IPS DF 4.7 (cell line): ENCODE results near the gene CD63.
A peak's percentile ranks its signal among the peaks of the same experiment; 100 is the strongest.

ENCODE experiments used
- DNase-seq: peaks from one replicate; pipeline ENCODE4 v3.0.0-alpha.2; 2013; ENCODE audit warnings: low spot score; ENCODE audit errors: extremely low read depth

CD63 gene

DNA sequence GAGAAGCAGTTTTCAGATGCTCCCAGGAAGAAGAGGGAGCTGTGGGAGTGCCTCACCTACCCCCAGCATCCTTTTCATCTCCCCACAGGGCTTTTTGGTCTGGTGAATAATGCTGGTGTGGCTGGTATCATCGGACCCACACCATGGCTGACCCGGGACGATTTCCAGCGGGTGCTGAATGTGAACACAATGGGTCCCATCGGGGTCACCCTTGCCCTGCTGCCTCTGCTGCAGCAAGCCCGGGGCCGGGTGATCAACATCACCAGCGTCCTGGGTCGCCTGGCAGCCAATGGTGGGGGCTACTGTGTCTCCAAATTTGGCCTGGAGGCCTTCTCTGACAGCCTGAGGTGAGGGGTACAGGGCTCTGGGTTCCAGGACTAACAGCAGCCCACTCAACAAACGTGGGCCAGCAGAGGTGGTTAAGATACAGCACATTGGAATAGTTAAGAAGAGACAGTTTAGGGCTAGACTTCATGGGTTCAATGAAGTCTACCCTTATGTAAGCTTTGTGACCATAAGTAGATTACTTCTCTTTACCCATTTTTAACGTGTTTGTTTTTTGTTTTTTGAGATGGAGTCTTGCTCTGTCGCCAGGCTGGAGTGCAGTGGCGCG is 7.1 kb downstream of the CD63 start:
- DNase-seq = no peak

DNA sequence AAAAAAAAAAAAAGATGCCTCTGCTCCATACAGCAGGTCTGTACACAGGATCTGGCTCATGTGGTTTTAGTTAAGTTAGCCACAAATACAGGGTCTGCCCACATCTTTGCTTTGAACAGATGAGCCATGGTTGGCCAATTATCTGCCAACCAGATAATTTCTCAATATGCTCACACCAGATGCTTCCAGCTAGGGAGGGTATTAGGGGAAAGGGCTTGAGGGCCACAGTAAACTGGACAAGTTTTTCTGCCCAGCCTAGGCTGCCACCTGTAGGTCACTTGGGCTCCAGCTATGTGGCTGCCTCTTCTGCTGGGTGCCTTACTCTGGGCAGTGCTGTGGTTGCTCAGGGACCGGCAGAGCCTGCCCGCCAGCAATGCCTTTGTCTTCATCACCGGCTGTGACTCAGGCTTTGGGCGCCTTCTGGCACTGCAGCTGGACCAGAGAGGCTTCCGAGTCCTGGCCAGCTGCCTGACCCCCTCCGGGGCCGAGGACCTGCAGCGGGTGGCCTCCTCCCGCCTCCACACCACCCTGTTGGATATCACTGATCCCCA is 7.8 kb downstream of the CD63 start:
- DNase-seq = no peak

DNA sequence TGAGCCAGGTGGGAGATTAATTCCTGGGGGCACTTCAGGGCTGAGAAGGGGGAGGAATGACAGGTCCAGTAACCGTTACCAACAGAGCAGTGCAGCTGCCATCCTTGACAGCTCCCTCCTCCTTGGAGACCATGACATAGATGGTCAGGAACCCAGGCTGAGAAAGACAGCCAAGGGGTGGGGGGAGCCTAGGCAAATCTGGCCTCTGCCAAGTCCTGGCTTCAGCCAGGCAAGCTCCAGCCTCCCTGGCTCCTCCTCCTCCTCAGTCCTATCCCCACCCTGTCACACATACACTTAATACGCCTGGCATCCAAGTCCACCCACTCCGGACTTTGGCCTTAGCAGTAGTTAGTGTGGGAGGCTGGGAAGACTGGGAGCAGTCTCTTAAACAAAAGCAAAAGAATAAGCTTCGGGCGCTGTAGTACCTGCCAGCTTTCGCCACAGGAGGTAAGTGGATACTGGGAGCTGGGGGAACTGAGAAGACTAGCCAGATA is 8.7 kb downstream of the CD63 start, which contains the start of gene RDH5:
Gene RDH5, plus strand, starts transcription at position 323 of the 494 bp plus-strand sequence. CDS start 792 bp downstream, outside the sequence.
- DNase-seq = no peak

DNA sequence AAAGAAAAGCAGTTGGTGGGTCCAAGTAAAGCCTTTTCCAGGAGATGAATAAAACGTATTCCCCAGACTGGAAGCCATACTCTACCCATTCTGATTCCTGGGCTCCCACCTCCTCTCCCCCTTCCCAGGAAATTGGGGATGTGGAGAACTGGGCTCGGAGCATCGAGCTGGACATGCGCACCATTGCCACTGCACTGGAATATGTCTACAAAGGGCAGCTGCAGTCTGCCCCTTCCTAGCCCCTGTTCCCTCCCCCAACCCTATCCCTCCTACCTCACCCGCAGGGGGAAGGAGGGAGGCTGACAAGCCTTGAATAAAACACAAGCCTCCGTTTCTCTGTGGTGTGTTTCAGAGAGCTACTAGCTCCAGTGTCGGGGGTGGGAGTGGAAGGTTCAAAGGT is 9.4 kb downstream of the CD63 start:
- no peak for DNase-seq

DNA sequence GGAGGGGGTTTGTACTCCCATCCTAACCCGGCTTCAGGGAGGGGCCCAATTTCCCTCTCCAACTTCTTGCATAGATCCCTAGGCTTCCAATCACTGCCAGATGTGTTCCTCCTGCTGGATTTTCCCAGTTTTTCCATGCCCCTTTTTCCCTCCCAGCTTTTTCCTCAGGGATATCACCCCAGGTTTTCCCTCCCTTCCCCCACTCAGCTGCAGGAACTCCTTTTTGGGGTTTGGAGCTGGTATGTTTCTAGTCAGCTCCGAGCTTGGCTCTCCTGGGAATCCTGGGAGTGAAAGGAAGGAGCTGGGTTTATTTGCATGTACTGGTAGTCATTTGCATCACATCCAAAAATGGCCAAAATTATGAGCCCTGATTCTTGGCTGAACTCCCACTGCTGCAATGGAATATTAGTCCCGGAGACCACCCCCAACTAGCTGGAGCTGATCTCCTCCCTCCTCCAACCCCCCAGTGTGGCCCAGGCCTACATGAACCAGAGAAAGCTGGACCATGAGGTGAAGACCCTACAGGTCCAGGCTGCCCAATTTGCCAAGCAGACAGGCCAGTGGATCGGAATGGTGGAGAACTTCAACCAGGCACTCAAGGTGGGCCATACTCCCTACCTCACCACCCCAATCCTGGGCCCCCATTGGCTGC is 10.1 kb downstream of the CD63 start:
- DNase-seq = no peak

DNA sequence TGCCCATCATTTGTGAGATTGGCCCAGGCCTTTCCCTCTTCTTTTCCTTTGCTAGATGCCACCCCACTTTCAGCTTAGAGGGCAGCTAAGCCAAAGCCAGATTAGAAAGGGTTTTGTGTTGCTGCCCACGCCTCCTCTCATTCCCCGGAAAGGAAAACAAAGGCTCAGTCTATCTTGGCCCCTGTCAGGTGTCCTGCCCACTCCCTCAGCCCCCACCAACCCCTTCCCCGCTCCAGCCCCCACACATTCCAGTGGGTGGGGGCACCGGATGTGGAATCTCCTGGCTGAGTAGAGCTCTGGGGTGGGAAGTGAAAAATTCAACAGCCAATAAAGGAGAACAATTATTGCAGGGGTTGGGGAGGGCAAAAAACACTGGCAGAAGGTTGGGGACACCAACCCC is 10.8 kb downstream of the CD63 start:
- DNase-seq = no peak

DNA sequence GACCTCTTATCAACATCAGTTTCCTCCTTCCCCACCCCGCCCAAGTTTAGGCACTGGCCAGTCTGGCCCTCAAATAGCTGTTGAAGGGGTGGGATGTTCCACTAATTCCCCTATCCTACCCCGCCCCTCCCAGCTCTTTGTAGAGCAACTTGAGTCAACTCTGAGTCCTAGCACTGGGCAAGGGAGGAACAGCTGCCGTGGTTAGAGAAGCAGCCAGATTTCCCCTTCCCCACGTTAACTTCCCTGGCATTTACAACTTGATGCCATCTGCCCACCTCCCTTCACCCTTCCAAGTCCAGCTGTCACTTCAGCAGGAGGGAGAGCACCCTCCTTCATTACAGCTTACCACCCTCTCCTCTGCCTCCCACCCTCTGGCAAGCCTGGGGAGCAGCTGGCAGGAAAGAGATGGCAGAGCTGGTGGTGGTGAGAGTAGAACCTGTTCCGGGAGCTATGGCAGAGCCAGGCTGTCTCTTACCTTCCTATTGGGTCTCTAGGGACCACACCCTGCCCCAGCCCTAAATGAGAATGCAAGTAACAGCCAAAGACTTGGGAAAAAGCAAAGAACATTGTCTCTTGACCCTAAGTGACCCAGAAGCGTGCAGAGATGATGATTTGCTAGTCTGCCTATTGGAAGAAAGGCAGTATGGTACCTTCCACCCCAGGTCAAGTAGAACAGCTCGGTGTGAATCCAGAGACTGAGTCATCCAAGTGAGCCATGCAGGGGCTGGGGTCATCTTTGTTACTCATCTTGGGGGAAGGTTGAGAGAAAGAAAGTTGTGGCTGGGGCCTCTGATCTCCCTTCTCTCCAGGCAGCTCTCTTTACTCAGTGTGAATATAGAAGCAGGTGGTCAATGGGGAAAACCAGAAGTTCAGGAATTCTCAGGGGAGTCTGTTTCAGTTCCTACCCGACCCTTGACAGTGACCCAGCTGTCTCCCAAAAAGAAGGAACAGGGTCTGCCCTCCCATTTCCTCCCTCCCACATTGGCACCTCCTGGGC is 11.5 kb downstream of the CD63 start:
- no peak for DNase-seq

DNA sequence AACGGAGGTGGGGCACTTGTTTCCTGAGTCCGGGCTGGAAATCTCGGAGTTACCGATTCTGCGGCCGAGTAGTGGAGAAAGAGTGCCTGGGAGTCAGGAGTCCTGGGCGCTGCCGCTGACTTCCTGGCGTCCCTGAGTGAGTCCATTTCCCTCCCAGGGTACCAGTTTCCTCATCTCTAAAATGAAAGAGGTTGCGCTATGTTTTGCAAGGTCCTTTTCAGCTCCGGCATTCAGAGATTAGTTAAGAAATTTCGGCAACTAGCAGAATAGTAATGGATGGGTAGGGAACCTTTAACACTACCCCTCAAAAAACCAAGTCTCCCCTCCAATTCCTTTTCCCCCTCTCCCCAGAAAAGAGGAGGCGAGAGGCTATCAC is 12.2 kb downstream of the CD63 start:
- no peak for DNase-seq

DNA sequence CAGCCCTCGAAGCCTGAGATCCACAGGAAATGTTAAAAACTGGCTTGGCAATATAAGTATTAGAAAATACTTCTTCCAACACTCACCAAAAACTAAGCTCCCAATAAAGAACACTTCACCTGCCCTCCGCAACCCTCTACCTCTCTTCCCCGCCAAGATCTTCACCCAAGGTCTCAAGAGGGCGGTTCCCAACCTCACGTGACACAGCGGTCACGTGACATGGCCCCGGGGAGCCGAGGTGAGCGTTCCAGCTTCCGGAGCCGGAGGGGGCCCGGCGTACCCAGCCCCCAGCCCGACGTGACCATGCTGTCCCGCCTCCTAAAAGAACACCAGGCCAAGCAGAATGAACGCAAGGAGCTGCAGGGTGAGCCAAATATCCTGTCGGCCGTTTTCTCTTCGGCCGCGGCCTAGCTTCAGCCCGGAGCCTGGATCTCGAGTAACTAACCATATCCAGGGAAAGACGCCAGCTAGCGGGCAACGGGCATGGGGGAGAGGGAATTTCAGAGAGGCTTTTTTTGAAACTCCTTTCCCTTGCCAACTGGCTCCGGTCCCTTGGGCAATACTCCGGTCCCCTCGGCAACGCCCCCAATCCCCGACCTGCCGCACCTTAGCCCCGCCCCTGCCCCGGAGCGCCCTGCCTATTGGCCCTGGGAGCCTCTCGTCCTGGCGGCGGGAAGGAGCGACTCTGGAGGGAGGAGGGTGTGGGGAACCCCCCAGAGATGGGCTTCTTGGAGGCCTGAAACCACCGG is 12.8 kb downstream of the CD63 start, which contains the start of gene BLOC1S1:
Gene BLOC1S1, plus strand, starts transcription at position 214 of the 749 bp plus-strand sequence. Its CDS starts 6 bp downstream, at position 220.
- no peak for DNase-seq

DNA sequence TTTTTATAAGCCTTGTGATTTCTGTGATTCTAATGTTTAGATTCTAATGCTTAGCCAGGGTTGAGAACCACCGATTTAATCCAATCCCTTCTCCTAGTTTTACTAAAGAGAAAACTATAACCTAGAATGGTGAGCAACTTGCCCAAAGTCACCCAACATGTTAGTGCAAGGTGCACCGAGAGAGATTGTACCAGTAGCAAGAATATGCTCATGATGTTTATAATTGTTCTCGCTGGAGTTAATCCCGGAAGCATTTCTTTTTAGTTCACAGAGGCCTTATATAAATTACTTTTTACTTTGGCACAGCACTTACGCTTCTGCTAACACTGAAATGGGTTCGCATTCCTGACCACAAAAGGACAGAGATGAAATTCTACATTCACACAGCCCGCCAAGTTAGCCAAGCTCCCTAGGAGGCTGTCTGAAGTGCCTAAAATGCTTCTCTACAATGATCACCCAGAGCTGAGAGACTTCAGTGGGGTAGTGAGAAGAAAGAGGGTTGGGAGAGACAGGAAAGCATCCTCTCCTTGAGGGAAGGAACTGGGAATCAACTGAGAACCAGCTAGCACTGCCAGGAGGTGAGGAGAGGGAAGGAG is 13.5 kb downstream of the CD63 start:
- no peak for DNase-seq

DNA sequence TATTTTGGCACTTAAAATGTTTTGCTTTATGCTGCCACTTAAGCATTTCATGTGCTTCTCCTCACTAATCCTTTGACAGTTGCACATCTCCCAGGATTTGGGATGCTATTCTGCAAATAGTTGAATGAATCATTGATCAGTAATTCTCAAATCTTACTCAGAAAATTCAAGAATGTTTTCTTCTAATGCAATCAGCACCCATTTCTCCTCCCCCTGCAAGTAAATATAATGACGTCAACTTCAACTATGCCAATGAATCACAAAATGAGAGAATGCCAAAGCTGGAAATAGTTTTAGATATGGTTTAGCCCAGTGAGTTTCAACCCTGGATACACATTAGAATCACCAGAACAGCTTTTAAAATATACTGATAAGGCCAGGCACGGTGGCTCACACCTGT is 15.1 kb downstream of the CD63 start:
- DNase-seq = no peak

DNA sequence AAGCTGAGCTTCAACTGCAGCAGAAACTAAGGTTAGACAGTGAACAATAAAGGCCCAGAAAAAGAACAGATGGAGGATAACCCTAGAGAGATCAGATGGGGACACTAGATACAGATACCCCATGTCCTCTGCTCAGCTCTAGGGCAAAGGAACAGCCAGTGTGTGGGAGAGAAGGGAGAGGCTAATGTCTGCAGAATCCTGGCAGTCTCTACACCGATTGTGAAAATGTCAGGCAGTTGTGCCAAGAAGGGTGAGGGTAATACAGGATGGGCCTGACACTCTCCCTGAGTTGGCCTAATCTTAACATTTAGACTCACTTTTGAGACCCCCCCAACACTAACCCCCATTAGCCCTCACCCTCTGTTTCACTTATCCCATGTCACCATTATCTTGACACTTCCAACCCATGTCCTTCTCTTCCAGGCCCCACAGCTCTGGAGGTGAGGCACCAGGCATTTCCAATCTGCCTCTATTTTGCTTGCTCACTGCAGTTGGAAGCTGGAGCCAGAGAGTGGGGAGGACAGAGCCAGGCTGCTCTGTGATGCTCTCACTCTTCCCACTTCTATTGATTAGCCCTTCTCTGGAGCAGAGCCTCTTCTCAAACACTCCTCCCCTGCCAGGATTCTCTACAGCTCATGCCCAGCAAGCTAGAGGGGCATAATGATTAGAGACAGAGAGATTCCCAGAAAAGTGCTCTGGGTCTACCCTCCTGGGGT is 16.0 kb downstream of the CD63 start:
- DNase-seq = no peak

DNA sequence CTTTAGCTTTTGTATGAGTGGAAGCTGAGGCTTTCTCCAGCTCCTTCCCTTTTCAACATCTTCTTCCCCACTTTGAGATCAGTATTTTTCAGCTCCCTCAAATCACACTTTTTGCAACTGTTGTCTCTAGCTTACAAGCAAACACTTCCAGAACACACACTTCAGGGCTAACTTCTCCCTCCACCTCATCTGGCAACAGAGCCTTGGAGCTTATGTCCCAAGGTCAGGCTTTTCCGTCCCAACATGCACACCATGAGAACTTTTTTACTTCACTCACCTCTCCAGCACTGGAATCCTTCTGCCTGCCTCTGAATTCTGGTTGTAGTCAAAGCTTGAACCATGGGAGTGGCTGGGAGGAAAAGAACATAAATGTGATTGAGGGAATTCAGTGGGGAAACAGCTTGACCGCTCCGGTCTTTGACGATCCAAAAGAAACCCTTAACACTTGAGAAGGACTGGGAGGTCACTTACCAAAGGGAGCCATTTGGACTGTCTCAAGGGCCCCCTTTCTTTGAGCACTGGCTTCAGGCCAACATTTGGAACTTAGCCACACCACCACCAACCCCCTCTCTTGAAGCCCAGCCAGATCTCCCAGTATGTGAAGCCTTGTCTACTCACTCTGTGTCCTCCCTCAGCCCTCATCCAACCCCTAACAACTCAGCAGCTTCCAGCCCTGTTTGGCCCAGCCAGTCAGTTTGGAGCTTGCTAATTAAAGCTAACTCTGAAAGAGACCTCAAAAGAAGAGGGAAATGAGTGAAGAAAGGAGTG is 16.8 kb downstream of the CD63 start:
- no peak for DNase-seq

DNA sequence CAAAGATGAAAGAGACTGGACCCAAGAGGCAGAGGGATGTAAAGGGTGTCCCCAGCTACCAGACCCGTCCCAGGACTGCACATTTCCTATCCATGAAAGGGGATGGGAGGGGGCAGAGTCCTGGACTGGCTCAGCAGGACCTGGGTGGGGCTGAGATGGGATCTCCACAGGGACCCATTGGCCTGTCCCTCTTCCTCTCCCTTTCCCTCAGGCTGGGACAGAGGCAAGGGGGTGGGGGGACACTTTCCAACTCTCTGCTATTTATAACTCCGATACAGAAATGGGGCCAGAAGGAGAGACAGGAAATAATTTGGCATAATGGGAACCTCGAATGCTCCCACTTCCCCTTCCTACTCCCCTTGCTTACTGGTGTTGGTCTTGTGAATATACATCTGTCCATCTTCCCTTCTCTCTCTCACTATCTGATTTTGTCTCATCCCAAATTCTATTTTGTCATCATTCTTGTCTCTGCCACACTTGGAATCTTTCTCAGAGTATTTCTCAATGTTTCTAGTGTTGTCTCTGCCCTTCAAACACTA is 20.0 kb downstream of the CD63 start:
- DNase-seq = no peak

DNA sequence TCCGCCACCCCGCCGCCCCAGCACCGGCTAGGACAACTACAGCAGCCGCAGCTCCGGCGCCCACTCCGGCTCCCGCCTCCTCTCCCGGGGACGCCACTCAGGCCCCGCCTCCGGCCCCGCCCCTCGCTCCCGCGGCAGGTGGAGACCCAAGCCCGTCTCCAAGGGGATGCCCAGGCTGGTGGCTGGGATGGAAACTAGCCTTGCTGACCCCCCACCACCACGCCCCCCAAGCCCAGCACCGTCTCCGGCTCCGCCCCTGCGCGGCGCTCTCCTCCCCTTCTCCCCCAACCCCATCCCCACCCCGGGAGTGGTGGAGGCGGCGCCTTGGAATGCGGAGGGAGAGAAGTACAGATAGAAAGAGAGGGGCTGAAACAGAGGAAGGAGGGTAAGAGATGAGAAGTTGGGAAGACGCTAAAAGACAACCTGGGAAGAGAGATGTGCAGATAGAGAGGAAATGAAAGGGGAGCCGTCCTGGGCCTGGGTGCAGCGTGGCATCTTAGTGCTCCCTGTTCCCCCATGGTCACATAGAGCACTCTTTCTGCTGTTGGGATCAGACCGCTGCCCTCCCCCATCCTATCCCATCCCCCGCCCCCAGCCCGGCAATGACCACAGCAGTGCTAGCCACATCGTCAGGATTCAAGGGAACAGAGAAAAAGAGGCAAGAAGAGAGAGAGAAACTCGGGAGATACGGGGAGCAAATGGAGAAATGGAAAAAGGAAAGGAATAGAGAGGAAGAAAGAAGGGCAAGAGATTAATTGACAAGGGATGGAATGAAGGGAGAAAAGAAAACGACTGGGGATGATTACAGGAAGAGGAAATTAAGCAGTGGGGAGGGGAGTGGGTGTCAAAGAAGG is 20.7 kb downstream of the CD63 start, which contains the start of gene ITGA7:
Gene ITGA7, minus strand, starts transcription at position 64 of the 854 bp plus-strand sequence. CDS start 222 bp downstream, outside the sequence.
- peak; percentile 87 for DNase-seq

DNA sequence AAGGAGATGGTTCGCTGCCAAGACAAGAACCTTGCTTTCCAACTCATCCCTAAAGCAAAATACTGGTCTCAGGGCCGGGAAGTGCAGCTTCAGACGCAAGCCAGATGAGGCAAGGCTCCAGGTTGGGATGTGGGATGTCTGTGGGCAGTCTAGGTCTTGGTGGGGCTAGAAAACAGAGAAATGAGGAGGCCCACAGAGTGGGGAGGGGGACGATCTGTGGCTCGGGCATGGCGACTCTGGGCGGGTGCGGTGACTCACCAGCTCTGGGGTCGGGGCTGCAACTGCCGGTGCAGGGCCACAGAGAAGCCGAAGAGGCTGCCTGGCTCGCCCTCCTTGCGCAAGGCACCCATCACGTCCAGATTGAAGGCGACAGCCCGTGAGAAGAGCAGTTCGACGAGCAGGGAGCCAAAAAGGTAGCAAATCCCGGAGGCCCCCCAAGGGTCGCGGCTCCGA is 21.6 kb downstream of the CD63 start:
- DNase-seq = no peak

DNA sequence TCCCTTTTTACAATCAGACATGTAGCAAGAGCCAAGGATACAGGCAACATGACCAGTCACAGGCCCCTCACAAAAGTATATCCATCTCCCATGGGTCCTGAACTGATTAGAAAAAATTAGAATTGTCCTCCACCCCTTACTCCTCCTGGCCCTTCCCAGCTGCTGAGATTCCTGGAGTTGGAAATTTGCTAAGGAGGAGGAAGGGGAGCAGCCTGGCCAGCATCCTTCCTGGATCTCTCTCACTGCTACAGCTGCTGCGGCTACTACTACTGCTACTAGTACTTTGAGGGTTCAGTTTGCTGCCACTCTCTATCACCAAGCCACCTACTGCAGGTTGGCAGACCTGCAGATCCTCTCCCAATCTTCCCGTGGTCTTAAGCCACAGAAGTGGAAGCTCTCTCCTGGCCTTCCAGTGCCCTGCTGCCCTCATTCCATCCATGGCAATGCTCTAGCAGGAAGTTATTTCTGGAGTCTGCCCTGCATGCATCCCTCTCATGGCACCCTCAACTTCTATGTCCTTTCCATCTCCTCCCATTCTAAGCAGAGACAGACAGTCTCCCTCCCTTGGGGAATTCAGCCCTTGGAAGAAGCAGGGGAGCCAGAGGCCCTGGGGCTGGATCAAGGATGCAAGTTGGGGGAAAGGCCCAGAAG is 22.1 kb downstream of the CD63 start:
- no peak for DNase-seq
